Ishikawa (cell line): ENCODE data around the gene RNLS.

Source experiments
- CEBPB ChIP-seq: IDR thresholded peaks from 2 replicates; pipeline ENCODE4 v1.6.1; 2012
- CREB1 ChIP-seq: IDR thresholded peaks from 2 replicates; pipeline ENCODE4 v1.6.1; 2012; ENCODE audit warnings: low read depth
- EGR1 ChIP-seq: IDR thresholded peaks from 2 replicates; pipeline ENCODE4 v1.6.1; 2012
- EP300 ChIP-seq: IDR thresholded peaks from 2 replicates; pipeline ENCODE4 v1.6.1; 2012; ENCODE audit warnings: borderline replicate concordance
- FOXM1 ChIP-seq: IDR thresholded peaks from 2 replicates; pipeline ENCODE4 v1.6.1; 2012; ENCODE audit warnings: low read depth, borderline replicate concordance
- NFIC ChIP-seq: IDR thresholded peaks from 2 replicates; pipeline ENCODE4 v1.6.1; 2012
- RAD21 ChIP-seq: IDR thresholded peaks from 2 replicates; pipeline ENCODE4 v1.6.1; 2012; ENCODE audit warnings: low read depth
- TAF1 ChIP-seq: IDR thresholded peaks from 2 replicates; pipeline ENCODE4 v1.6.1; 2012; ENCODE audit warnings: low read depth, mild to moderate bottlenecking
- TCF12 ChIP-seq: IDR thresholded peaks from 2 replicates; pipeline ENCODE4 v1.6.1; 2012; ENCODE audit warnings: low read depth
- TEAD4 ChIP-seq: IDR thresholded peaks from 2 replicates; pipeline ENCODE4 v1.6.1; 2012
- YY1 ChIP-seq: IDR thresholded peaks from 2 replicates; pipeline ENCODE4 v1.6.1; 2012; ENCODE audit warnings: low read depth
- ZBTB7A ChIP-seq: IDR thresholded peaks from 2 replicates; pipeline ENCODE4 v1.6.1; 2012; ENCODE audit warnings: low read depth
- TF ChIP-seq, protein P1 (sequence below): IDR thresholded peaks from 2 replicates; pipeline ENCODE4 v1.6.1; 2012; ENCODE audit warnings: low read depth, mild to moderate bottlenecking
- TF ChIP-seq, protein P2 (sequence below): IDR thresholded peaks from 2 replicates; pipeline ENCODE4 v1.6.1; 2012
- TF ChIP-seq, protein P3 (sequence below): IDR thresholded peaks from 2 replicates; pipeline ENCODE4 v1.6.1; 2012

Gene RNLS

DNA sequence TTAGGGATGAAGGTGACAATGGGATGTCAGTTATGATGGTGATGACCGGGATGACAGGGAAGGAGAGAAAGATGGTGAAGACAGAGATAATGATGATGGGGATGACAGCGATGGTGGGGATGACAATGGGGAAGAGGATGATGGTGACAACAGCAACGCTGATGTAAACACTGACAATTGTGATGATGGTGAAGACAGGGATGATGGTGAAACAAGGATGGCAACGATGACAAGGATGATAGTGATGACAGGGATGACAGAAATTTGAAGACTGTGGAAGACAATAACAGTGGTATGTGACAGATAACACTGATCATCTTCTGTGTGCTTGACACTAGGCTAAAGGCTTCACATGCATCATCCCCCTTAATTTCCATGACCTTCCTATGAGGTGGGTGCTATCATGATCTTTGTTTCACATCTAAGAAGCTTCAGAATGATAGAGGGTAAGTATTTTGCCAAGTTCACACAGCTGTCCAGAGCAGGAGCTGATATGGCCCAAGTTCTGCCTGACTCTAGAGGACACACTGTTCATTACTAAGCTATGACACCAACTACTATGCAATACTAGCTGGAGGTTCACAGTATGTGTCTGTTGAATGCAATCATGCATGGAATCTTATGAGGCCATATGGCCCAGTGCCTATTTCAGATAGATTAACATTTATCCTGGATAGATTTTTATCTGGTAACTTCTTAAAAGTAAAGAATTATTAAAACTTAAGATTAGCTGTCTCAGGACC is 105.6 kb downstream of the RNLS start:
- TF ChIP-seq TAF1 (no peak), CEBPB (0 out of 2 replicates have a peak, but pooled peaks have one; percentile 39), CREB1 (no peak), EP300 (no peak)
- TF ChIP-seq, protein P1, sequence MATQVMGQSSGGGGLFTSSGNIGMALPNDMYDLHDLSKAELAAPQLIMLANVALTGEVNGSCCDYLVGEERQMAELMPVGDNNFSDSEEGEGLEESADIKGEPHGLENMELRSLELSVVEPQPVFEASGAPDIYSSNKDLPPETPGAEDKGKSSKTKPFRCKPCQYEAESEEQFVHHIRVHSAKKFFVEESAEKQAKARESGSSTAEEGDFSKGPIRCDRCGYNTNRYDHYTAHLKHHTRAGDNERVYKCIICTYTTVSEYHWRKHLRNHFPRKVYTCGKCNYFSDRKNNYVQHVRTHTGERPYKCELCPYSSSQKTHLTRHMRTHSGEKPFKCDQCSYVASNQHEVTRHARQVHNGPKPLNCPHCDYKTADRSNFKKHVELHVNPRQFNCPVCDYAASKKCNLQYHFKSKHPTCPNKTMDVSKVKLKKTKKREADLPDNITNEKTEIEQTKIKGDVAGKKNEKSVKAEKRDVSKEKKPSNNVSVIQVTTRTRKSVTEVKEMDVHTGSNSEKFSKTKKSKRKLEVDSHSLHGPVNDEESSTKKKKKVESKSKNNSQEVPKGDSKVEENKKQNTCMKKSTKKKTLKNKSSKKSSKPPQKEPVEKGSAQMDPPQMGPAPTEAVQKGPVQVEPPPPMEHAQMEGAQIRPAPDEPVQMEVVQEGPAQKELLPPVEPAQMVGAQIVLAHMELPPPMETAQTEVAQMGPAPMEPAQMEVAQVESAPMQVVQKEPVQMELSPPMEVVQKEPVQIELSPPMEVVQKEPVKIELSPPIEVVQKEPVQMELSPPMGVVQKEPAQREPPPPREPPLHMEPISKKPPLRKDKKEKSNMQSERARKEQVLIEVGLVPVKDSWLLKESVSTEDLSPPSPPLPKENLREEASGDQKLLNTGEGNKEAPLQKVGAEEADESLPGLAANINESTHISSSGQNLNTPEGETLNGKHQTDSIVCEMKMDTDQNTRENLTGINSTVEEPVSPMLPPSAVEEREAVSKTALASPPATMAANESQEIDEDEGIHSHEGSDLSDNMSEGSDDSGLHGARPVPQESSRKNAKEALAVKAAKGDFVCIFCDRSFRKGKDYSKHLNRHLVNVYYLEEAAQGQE = no peak

DNA sequence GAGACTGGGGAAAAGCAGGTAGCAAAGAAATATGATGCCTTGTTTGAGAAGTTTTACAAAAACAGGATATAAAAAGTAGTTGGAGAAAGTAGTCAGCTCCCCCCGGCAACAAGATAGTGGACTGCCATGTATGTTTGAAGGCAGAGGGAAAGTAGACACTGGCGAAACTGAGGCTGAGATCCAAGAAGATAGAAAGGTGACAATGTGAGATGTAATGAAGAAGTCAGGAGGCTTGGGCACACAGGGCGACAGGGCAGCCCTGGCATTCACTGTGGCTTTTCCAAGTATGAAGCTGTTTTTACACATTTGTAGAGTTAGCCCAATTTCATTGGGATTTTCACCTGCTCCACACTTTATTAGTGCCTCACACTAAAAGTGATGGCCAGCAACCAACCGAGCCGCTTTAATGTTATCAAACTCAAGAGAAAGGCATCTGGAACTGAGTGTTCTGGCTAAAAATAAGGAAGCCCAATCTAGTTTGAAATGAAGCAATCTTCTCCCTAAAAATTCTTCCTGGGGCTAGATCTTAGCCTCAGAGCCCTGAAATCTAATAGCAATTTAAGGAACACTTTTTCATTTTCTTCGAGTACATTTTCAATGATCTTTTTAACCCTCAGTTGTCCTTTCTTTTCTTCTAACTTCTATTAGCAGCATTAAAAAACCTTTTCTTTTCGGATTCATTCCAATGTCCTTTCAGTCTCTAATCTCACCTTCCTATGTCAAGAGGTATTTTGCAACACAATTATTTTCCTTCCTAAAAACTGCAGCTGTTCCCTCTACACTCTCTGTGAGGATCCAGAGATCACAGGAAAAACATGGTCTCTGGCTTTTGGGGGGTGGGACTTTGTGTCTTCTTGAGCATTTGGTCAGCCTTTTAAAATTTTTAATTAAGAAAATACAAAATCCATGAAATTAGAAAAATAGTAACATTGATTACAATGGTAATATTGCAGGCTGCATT is 108.0 kb downstream of the RNLS start:
- TF ChIP-seq TCF12 = no peak
- no peak for TF ChIP-seq CREB1
- TF ChIP-seq RAD21 = no peak
- TF ChIP-seq, protein P1 = no peak
- TF ChIP-seq CEBPB = no peak

DNA sequence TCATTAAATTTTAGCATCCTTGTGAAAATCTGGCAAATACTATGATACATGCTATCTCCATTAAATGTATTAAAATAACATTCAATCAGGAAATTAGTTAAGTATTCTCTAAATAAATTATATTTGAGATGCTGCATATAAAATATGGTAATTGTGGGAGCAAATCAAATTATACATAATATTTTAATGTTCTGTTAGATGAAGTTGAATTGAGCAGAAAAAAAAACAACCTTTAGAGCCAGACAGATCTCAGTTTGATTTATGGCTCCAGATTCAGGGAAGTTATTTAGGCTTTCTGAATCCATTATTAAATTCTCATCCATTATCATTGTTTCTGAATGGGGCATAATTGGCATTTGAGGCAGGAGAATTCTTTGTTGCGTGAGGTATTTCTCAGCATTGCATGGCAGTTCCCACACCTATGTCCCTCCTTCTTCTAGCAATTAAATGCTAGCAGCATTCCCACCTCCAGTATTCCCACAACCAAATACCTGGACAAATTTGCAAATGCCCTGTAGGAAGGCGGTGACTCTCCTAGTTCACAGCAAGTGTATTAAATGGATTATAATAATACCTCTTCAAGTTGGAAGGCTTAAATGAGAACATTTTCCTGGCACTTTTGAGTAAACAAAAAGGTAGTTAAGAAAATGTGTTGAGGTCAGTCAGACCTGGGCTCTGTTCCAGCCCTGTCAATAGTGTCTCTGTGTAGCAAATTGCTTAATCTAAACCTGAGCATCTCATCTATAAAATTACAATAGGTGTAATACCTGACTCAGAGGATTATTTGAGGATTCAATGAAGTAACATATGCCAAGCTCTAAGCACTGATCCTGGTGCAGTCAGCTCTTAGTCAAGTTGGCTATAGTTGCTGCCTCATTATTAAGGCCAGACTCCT is 108.9 kb downstream of the RNLS start:
- TF ChIP-seq, protein P1 = 0 out of 2 replicates have a peak, but pooled peaks have one; percentile 20
- peak; percentile 76 for TF ChIP-seq TEAD4
- no peak for TF ChIP-seq TAF1
- TF ChIP-seq CREB1 = no peak
- TF ChIP-seq FOXM1 = peak; percentile 84
- TF ChIP-seq, protein P2, sequence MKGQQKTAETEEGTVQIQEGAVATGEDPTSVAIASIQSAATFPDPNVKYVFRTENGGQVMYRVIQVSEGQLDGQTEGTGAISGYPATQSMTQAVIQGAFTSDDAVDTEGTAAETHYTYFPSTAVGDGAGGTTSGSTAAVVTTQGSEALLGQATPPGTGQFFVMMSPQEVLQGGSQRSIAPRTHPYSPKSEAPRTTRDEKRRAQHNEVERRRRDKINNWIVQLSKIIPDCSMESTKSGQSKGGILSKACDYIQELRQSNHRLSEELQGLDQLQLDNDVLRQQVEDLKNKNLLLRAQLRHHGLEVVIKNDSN = no peak
- TF ChIP-seq TCF12 = peak; percentile 91
- TF ChIP-seq NFIC = peak; percentile 94
- TF ChIP-seq YY1 = peak; percentile 11; the same call in 1 of the 2 replicates
- TF ChIP-seq, protein P3, sequence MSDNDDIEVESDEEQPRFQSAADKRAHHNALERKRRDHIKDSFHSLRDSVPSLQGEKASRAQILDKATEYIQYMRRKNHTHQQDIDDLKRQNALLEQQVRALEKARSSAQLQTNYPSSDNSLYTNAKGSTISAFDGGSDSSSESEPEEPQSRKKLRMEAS = peak; percentile 6; the same call in 1 of the 2 replicates
- no peak for TF ChIP-seq ZBTB7A
- peak; percentile 88 for TF ChIP-seq EP300
- TF ChIP-seq CEBPB = peak; percentile 90
- peak; percentile 33; the same call in 1 of the 2 replicates for TF ChIP-seq EGR1

DNA sequence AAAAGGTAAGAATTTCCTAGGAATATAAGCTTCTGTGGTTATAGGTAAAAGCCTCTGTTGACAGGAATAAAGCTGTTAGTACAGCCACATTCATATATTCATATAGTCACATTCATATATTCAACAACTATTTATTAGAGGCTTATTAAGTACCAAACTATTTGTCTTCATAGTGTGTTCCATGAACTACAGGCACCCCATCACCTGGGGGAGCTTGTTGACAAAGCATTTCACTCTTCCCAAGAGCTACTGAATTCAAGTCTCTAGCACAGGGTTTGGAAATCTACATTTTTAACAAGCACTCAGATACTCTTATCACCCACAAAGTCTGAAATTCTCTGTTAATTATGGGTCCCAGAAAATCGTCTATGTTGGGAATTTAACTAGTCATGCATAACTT is 110.6 kb downstream of the RNLS start:
- TF ChIP-seq FOXM1 = no peak
- no peak for TF ChIP-seq YY1
- no peak for TF ChIP-seq RAD21
- TF ChIP-seq CEBPB = no peak
- no peak for TF ChIP-seq EP300
- no peak for TF ChIP-seq TAF1
- no peak for TF ChIP-seq TCF12
- TF ChIP-seq, protein P1 = no peak
- TF ChIP-seq, protein P2 = no peak
- TF ChIP-seq, protein P3 = no peak
- no peak for TF ChIP-seq ZBTB7A
- TF ChIP-seq NFIC = no peak
- no peak for TF ChIP-seq TEAD4
- no peak for TF ChIP-seq CREB1
